Activated gamma-delta T cell treated with Interleukin-2 at 50 U/mL for 16 hours (primary cell): Measurements from ENCODE around the gene ATRX.
"Not testable (repeated sequence)": the region's sequence is repeated elsewhere in the genome, so short reads cannot be mapped to it uniquely, and the experiment has no call there.

Source experiments
- DNase-seq: peaks from one replicate; pipeline ENCODE4 v3.0.0-alpha.2; 2020

Gene ATRX

DNA sequence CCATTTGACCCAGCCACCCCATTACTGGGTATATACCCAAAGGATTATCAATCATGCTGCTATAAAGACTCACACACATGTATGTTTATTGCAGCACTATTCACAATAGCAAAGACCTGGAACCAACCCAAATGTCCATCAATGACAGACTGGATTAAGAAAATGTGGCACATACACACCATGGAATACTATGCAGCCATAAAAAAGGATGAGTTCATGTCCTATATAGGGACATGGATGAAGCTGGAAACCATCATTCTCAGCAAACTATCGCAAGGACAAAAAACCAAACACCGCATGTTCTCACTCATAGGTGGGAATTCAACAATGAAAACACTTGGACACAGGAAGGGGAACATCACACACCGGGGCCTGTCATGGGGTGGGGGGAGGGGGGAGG lies 59.9 kb downstream of the ATRX start:
- DNase-seq: not testable (repeated sequence)

DNA sequence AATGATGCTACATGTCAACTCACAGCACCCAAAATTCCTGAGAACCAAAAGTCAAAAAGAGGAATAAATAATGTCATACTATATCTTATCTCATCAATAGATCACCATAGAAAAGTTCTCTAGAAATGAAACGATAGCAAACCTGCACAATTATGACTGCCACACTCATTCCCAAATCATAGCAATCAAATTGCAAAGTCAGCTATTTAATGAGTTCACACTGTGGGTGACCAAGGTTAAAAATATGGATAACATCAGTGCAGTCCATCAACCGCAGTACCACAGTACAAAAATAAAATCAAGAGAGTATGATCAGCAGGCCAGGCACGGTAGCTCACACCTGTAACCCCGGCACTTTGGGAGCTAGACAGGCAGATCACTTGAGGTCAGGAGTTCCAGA lies 62.3 kb downstream of the ATRX start:
- DNase-seq: no peak

DNA sequence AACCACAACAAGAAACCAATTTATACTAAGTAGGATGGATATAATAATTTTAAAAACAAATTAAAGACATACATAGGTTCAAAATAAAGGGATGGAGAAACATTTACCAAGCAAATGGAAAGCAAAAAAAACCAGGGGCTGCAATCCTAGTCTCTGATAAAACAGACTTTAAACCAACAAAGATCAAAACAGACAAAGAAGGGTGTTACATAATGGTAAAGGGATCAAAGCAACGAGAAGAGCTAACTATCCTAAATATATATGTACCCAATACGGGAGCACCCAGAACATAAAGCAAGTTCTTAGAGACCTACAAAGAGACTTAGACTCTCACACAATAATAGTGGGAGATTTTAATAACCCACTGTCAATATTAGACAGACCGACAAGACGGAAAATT lies 66.6 kb downstream of the ATRX start:
- DNase-seq: no peak

DNA sequence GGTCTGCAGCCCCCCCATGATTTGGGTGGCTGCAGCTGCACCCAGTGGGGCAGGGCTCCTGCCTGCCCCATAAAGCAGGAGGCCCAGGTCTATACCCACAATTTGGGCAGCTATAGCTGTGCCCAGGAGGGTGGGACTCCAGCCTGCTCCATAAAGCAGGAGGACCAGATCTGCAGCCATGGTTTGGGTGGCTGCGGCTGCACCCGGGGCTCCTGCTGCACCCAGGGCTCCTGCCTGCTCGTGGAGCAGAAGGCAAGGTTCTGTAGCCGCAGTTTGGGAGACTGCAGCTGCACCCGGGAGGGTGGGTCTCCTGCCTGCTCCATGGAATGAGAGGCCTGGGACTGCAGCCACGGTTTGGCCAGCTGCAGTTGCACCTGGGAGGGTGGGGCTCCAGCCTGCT lies 81.1 kb downstream of the ATRX start:
- DNase-seq: no peak

DNA sequence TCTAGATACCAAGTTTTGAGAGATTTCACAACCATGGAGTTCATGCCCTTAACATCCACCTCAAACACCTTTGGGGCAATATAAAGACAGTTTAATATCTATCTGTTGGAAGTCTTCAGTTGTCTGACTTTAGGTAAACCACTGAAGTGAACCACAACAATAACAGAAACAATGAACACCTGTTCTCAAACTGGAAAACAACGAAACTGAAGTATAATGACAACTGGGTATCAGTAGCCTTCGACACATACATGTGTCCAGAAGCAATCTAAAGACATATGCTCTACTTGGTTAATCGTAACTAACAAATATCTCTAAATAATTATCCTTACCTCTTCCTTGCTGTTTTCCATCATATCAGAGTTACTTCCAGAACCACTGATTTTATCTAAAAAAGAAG lies 87.8 kb downstream of the ATRX start:
- DNase-seq: no peak

DNA sequence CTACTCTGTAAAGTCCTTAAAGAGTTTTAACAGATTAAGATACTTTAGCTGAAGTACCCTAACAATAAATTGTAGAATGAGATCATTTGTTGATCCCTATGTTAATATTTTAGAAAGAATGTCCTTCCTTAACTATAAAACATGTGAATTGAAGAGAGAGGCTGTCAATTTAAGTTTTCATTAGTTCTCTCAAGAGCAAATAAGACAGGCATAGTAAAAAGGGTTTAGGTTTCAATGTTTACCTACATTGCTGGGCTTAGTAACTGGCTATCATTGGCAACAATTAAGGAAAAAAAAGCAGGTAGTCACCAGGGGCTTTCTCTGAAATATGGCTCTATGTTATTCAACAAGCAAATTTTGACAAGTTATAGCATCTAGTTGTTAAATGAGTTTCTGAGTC lies 91.5 kb downstream of the ATRX start:
- no peak for DNase-seq

DNA sequence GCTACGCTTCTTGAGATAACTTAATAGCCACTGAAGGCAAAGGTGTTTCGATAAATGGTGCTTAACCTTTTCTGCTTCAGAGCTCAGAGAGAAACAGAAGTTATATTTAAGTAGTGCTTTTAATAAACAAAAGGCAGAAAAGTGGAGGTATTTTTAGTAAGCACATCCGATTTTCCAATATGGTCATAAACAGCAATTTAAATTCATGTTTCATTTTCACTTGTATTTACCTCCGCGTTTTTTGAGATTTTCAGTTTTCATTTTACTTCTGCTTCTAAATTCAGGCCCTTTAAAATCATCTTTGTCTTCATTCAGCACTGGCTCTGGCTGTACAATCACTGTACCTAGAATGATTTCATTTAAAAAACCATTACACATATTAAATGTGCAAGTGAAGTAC lies 92.4 kb downstream of the ATRX start:
- no peak for DNase-seq

DNA sequence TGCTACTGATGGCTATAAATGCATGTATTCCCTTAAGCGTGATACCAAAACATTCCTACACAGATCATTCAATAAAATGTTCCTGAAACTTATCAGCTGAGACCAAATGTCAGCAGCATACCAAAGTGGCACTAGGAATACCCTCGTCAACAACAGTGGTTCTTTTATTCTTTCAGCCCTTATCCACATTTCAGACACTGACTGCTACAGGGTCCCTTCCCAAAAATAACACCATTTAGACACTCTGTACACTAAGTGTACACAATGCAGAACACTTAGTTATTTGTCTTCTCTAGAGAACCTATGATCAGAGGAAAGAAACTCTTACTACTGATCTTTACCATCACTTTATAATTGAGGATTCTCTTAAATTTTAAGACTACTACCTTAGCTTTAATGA lies 94.1 kb downstream of the ATRX start:
- DNase-seq: no peak

DNA sequence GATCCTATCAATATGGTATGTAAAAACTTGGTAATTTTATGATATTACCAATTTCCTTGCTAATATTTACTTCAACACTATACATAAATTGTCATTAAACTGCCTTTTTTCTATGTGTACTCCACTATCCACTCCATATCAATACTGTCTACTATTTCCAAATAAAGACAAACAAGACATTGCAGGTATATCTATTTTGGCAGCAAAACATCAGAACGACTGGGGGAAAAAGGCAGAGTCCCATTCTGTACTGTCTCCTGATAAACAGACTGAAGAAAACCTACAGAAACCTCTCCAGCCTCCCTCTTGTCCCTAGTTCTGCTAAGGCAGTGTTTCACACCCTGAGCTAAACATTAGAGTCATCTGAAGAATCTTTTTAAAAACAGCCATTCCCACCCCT lies 96.6 kb downstream of the ATRX start:
- no peak for DNase-seq

DNA sequence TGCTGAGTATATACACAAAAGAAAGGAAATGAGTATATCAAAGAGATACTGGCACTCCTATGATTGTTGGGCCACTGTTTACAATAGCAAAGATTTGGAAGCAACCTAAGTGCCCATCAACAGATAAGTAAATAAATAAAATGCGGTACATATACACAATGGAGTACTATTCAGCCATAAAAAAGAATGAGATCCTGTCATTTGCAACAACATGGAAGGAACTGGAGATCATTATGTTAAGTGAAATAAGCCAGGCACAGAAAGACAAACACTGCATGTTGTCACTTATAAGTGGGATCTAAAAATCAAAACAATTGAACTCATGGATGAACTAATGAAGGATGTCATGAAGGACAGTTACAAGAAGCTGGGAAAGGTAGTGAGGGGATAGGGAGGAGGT lies 100.3 kb downstream of the ATRX start:
- DNase-seq: not testable (repeated sequence)

DNA sequence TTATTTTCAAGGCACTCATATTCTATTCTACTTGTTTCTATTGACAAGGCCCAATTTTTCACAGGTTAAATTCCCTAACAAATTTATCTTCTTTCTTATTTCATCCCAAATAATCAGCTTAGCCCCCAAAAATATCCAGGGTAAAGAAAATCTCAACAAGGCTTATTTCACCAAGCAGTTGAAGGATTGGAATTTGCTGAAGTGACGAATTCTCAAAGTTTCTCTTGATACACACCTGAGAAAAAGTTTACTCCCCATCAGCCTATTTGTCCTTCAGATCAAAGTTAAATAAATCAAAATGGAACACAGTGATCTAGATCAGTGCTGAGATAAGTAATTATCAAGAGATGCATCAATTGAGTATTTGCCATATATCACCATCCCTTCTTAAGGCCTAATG lies 106.9 kb downstream of the ATRX start:
- no peak for DNase-seq

DNA sequence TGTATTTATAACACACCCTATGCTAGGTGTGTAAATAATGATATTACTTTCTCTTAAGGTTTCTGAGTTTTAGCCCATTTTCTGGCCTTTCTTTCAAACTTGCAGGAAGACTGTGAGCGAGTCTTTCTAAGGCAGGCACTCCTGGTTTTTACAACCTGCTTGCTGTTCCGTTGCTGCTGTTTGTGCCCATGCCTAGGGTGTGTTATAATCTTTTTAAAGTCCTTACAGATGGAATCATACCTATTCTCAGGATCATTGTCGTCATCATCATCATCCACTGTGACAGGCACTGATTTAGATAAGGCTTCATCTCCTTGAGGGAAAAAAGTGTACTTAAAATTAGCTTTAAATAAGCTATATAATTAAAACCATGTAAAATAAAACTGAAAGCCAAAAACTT lies 110.0 kb downstream of the ATRX start:
- no peak for DNase-seq

DNA sequence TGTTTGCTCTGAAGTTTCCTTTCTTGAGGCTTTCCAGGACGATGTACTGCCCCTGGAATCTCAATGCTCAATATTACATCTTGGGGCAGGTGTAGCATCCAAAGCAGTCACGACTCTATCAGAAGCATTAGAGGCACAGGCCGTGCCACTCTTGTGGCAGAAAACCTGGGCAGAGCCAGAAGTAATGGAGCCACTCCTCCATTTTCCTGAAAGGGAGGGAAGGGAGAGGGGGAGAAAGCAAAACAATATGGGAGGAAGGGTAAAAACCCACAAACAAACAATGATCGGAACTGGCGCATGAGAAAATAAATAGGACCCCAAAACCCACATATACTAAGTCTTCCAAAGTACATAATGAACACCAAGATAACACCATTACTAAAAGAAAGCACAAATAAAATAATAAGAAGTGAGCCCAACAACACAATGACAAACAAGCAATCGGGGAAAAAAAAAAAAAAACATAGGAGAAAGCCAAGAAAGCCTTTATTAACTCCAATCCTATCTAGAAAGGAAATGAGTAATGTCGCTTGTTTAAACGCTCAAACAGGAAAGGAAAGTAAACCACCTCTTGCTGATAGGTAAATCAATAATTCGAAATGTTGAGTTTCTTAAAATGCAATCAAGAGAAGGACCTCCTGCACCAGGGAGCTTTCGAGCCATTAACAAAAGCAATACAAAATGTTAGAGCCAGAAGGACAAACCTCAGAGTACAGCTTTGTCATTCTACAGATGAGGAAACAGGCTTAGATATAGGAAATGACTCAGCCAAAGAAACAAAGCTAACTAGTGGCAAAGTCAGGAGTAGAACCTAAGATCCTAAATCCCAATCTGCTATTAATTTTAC lies 117.4 kb downstream of the ATRX start:
- DNase-seq: no peak

DNA sequence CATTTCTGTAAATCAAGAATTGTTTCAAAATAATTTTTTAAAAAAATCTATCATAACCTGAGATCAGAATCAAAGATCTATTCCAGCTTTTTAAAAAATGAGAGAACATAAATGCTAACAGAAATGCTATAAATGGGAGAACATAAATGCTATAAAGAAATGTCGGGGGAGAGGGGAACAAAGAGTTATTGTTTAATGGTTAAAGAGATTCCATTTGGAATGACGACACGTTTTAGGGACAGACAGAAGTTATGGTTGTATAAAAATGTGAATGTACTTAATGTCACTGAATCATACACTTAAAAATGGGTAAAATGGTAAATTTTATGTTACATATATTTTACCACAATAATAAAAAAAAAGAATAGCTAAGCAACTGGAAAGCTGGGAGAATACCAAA lies 127.1 kb downstream of the ATRX start:
- no peak for DNase-seq

DNA sequence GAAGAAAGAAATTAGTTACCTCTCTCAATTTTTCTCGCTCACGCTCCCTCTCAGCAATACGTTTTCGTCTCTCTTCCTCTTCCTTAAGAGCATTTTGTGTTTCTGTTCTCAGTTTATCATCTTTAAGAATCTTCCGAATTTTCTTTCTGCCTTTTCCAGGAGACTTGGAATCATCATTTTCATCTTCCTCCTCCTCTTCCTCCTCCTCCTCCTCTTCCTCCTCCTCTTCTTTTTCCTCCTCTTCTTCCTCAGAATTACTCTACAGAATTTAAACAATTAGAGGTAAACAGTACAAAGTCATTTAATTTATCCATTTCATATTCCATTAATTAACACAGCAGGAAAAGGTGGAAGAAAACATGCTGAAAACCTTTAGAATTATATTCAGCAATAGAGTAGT lies 133.9 kb downstream of the ATRX start:
- DNase-seq: no peak

DNA sequence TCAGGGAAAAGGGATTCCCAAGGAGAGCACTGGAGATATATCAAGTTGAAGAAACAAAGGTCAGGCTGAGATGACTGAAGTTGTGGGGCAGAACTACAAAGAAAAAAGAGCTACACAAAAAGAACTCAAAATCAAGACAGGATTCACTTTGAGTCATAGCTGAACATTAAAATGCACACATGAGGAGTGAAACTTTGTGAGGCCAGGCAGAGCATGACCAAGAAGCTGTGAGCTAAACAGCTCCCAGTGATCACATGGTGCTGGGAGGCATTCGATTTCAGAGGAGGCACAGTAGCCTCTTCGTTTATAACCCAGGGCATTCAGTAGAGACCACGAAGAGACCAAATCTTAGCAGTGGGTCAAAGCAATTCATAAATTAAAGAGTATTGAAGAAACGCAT lies 145.3 kb downstream of the ATRX start:
- DNase-seq: no peak

DNA sequence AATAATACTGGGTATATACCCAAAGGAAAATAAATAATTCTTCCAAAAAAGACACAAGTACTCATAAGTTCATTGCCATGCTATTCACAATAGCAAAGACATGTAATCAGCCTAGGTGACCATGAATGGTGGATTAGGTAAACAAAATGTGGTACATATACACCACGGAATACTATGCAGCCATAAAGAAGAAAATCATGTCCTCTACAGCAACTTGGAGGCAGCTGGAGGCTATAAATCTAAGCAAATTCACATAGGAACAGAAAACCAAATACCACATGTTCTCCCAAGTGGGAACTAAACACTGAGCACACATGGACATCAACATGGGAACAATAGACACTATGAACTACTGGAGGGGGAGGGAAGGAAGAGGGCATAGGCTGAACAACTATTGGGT lies 146.2 kb downstream of the ATRX start:
- DNase-seq: no peak

DNA sequence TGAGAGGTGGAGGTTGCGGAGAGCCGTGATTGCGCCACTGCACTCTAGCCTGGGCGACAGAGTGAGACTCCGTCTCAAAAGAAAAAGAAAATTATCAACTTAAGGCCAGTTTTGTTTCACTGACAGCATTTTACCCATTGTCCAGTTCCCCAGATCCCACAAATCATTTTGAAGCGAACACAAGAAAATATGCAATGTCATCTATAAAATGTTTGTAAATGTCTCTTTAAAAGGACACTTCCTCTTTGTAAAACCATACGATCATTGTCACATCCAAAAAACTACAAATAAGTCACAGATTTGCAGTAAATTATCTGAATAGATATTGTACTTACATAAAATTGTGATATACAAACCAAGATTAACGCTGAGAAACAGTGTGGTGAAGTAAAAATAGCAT lies 147.6 kb downstream of the ATRX start:
- DNase-seq: no peak

DNA sequence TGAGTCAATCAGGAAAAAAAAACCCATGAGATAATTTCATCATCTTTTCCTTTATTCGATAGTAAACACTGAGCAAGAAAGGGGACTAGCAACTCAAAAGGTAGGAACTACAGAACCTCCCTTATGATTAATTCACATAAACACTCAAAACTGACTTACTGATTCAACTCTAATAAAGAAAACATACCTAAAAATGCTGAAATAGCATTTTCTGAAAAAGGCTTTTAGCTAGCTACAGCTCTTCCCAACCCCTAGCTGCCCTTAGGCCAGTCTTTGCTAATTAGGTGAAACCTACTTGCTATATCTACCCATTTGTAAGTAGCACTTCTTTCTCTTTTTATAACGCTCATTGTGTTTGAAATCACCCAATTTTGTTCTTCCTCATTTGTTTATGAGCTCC lies 150.6 kb downstream of the ATRX start:
- DNase-seq: no peak

DNA sequence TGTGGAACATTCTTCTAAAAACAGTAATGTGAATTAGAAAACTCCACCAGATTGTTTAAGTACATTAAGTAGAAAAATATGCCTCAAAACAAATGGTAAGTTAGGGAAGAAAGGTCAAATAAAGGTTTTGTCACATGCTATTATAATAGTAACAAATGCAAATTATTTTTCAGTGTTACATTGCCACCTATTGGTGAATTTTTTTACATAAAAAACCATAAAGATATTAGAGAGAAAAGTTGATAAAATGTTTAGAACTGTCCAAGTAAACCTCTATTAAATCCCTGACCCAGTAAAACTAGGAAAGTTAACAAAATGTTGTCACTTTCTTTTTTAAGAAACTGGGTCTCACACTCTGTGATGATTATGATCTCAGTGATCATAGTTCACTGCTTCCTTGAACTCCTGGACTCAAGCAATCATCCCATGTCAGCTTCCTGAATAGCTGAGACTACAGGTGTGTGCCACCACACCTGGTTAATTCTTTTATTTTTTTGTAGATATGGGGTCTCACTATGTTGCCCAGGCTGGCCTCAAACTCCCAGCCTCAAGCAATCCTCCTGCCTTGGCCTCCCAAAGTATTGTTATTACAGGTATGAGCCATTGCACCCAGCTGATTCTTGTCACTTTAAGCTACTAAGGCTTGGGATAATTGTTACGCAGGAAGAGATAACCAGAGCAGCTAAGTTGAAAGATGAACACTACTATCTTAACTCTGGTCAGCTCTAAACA lies 157.6 kb downstream of the ATRX start:
- no peak for DNase-seq

DNA sequence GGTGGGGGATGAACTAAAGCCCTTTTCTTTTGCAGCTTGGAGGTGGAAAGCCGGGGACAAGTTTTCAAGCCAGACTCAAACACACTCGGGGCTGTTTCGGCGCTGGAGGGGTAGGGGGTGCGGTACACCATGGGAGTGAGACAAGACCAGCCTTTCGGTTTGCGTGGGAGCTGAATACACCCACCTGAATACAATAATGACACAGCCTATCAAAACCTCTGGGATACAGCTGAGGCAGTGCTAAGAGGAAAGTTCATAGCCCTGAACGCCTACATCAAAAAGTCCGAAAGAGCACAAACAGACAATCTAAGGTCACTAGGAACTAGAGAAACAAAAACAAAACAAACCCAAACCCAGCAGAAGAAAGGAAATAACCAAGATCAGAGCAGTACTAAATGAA lies 163.3 kb downstream of the ATRX start:
- DNase-seq: no peak

DNA sequence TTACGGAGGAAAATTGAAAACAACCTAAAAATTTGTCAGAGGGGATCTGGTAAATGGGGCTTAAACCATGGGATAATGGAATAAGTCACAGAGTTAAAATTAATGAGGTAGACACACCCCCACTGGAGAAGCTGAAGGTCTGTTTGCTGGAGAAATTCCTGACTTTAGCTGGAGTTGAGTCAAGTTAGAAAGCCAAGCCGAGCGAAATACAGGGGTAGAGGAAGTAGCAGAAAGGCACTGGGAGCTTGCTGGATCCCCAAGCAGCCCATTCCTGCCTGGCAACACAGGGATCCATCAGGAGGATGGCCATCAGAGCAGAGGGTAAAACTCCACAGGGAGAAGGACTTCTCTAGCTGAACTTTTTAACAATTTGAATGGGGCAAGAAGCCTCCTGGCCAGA lies 163.8 kb downstream of the ATRX start:
- DNase-seq: no peak

DNA sequence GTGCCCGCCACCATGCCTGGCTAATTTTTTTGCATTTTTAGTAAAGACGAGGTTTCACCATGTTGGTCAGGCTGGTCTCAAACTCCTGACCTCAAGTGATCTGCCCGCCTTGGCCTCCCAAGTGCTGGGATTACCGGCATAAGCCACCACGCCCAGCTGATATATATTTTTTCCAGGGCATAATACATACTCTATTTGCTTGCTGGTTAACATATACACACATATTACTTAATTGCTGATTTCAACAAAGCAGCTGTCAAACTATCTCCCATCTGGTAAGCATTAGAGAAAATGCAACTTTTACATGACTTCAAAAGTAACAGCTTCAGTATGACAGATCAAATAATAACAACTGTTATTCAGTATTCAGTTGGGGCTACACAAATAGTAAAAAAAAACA lies 164.6 kb downstream of the ATRX start:
- not testable (repeated sequence) for DNase-seq

DNA sequence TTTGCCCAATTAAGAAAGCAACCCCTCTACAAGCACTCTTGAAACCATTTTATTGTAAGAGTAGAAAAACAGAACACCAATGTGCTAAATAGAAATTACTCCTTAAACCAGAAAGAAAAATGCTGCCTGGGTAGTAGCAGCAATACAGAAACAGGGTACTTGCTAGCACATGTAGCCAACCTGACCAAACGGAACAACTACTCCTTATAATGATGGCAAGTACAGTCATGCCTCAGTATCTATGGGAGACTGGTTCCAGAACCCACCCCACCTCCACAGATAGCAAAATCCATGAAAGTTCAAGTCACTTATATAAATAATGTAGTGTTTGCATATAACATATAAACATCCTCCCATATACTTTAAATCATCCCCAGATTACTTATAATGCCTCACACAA lies 168.8 kb downstream of the ATRX start:
- no peak for DNase-seq
